ENCODE measurements around the gene ADGRE1.
"Not testable (repeated sequence)": the region's sequence is repeated elsewhere in the genome, so short reads cannot be mapped to it uniquely, and the experiment has no call there.

The ADGRE1 gene

GRCh38 chr19:6887316-6887715 lies at the start of gene ADGRE1:
Gene ADGRE1 (plus strand): TSS chr19:6887579. CDS start chr19:6887609, 30 bp downstream.
- peak; percentile 11 for DNase-seq

DNA sequence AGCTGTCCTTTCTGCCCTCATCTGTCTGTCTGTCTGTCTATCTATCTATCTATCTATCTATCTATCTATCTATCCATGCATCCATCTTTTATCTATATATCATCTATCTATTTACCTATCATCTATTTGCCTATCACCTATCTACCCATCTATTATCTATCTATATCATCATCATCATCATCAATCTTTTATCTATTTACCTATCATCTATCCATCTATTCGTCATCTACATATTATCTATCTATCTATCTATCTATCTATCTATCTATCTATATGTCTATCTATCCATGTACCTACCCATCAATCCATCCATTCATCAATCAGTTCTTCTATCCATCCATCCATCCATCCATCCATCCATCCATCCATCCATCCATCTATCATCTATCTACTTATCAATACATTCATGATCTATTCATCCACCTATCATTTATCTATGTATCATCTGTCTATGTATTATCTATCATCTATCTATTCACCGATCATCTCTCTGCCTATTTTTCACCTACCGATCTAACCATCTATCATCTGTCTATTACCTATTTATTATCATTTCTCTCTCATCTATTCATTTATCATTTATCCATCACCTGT lies 49.2 kb upstream of the ADGRE1 start:
- DNase-seq, result no peak

DNA sequence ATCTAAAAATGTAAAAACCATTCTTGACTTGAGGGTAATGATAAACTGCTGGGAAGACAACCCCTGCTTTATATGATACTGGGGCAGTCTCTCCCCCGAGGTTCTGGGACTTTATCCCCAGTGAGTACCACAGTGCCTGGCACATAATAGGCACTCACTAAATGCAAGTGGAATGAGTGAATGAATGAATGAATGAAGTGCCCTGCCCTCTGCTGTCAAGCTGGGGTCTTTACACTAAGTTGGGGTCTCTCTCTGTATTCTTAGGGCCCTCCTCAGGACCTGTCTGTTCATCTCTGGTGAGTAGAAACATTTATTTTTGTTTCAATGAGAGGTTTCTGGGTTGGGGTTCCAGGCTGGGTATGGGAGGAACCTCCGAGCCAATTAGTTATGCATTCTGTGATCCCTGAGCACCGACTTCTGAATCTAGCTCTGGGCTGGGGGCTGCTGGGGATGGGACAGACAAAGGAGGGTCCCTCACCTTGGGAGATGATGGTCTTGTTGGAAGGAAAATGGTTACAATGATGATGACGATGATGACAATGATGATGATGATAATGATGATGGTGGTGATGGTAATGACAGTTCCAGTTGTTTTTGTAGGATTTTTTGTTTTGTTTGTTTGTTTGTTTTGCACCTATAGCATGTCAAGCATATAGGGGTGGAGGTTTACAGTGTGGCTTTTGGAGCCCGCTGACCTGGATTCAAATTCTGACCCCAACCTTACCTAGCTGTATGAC lies 44.3 kb upstream of the ADGRE1 start:
- DNase-seq, result no peak

- DNase-seq, result no peak
Measured at GRCh38 chr19:6847828-6848200, 39.6 kb upstream of the ADGRE1 start.

DNA sequence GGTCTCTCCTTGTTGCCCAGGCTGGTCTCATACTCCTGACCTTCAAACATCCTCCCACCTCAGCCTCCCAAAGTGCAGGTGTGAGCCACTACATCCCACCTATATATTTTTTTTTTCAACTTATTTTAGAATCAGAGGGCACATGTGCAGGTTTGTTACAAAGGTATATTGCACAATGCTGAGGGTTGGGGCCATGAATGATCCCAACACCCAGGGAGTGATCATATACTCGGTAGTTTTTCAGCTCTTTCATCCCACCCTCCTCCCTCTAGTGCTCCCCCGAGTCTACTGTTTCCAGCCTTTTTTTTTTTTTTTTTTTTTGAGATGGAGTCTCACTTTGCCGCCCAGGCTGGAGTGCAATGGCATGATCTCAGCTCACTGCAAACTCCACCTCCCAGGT lies 38.4 kb upstream of the ADGRE1 start:
- no peak for DNase-seq

- DNase-seq, result no peak
Measured at GRCh38 chr19:6849876-6850275, 37.5 kb upstream of the ADGRE1 start.

DNA sequence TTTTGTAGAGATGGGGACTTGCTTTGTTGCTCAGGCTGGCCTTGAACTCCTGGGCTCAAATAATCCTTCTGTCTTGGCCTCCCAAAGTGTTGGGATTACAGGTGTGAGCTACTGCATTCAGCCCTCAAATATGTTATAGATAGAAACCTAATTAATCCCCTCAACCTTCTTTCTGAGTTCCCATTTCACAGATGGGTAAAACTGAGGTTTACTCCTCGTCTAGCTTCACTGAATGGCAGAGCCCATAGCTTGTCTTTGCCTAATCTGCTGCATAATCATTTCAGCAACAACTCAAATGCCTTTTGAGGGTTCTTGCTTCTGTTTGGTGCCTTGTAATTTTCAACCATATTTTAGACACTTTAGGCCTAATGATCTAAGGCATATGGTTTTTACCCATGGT lies 36.0 kb upstream of the ADGRE1 start:
- DNase-seq, result no peak

GRCh38 chr19:6852001-6852400 lies 35.4 kb upstream of the ADGRE1 start:
- DNase-seq, result no peak

GRCh38 chr19:6853868-6854267 lies 33.5 kb upstream of the ADGRE1 start:
- DNase-seq, result no peak

DNA sequence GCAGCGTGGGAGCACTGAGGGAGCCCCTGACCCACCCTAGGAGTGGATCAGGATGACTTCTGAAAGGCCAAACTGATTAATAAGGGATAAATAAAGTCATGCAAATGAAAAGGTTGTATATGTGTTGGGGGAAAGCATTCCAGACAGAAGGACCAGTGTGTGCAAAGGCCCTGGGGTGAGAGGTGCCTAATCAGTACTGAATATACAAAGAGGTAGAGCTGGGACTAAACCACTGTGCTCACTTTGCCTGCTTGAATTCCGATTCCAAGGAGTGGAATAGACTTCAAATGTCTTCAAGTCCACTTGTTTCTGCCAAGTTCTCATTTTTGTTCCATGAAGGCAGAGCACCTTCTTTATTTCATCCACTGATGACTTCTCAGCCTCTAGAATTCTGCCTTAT lies 32.6 kb upstream of the ADGRE1 start:
- DNase-seq, result no peak

- no peak for DNase-seq
Measured at GRCh38 chr19:6856749-6857372, 30.5 kb upstream of the ADGRE1 start.

DNA sequence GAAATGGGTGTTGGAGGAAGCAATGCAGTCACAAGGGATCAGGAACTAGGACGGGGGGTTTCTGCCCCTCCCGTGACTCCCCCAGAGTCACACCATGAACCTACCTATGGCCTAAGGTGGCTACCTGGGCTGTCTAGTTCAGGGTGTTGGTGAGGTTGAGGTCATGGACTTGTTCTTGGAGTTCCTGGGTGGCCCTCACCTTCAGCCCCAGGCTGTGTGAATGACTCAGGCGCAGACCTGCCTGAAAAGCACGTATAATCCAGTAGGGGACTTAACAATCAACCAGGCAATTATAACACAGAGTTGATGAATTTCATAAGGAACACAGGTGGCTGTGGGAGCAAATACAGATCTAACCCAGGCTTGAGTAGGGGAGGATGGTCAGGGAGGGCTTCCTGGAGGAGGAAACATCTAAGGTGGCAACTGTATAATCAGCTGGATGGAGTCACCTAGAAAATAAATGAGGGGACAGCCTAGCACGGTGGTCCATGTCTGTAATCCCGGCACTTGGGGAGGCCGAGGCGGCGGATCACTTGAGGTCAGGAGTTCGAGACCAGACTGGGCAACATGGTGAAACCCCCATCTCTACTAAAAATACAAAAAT lies 25.6 kb upstream of the ADGRE1 start:
- DNase-seq, result no peak

GRCh38 chr19:6862673-6863078 lies 24.7 kb upstream of the ADGRE1 start:
- peak; percentile 89 for DNase-seq

GRCh38 chr19:6864325-6864940 lies 22.9 kb upstream of the ADGRE1 start:
- no peak for DNase-seq

DNA sequence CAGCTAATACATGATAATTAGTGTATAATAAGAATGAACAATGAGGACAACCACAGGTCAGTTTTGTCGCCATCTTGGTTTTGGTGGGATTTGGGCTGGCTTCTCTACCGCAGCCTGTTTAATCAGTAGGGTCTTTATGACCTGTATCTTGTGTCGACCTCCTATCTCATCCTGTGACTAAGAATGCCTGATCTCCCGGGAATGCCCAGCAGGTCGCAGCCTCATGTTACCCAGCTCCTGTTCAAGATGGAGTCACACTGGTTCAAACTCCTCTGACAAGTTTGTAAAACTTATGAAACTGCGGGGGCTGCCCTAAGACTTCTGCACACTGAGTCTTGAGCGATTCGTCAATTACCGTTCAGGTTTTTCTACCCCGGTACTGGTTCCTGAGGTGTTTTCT lies 21.5 kb upstream of the ADGRE1 start:
- no peak for DNase-seq

GRCh38 chr19:6866741-6867151 lies 20.6 kb upstream of the ADGRE1 start:
- no peak for DNase-seq

- DNase-seq, result peak; percentile 74
Measured at GRCh38 chr19:6868351-6868750, 19.0 kb upstream of the ADGRE1 start.

- DNase-seq, result not testable (repeated sequence)
Measured at GRCh38 chr19:6869151-6869882, 18.1 kb upstream of the ADGRE1 start.

DNA sequence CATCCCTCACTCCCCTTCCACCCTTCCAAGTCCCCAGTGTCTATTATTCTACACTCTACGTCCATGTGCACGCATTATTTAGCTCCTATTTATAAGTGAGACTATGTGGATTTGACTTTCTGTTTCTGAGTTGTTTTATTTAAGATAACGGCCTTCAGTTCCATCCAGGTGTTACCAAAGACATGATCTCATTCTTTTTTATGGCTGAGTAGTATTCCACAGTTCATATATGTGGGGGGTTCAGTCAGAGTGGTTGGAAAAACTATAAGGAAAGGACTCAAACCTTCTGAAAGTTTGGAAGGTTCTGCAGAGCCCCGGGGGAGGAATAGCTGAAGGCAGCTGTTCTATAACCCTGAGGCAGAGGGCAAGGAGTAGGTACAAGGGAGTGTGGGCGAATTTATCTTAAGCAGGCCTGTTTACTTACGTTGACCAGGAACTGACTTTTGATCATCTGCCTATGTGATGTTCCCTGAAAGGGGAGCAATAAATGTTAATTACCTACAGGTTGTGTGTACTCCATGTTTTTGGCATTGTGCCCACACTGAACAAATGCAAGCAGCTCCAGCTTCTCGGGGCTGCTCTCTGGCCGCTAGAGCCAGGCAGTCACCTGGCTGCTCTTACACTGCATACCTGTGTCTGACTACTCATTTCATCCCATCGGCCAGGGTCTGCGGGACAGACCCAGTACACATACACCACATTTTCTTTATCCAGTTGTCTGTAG lies 13.5 kb upstream of the ADGRE1 start:
- DNase-seq, result no peak

- DNase-seq, result no peak
Measured at GRCh38 chr19:6875218-6875617, 12.2 kb upstream of the ADGRE1 start.

DNA sequence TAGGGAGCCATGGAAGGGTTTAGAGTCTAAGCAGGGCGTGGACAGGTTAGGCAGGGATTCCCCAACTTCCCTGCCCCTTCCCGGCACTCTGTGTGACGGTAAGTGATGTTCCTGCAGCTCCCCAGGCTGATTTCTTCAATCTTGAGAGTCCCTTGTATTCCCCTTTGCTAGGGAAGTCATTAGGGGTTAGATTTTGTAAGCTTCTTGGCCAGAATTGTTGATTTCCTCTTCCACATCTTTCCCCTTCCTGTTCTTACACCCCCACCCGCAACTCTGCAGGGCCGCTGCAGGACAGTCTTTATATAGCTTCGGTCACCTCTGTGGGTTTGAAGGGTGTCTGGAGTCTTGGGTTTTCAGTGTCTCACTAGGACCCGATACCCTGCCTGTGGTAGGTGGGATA lies 10.6 kb upstream of the ADGRE1 start:
- DNase-seq, result no peak

GRCh38 chr19:6877766-6878165 lies 9.6 kb upstream of the ADGRE1 start:
- no peak for DNase-seq

All from OCI-M1 (cell line).